ENCODE measurements around the gene SEPHS1. TPM values are rescaled to one million over a fixed set of nuclear protein-coding genes. Genes with fewer than 3 reads are reported as not detected.

Gene SEPHS1
- total and polyA plus RNA-seq, 2 donors (not counting 3 experiments of a cell fraction or from before 2014, with no cell fraction given): 40.6 to 55.4 TPM

GRCh38 chr10:13397052-13397451 is 49.0 kb upstream of the SEPHS1 start:
- Histone ChIP-seq H3K9ac (replicated peaks; ENCODE audit: extremely low read depth, insufficient read depth, low read length) (no peak overlapping the region), H3K27me3 (ENCODE audit: control insufficient read depth in 2 of 2, insufficient read depth in 2 of 2, low read length in 2 of 2) (peaks cover 2 to 12% of the 10 kb centered on the region in 2 experiments), H4K20me1 (replicated peaks; ENCODE audit: control insufficient read depth, extremely low read depth, insufficient read depth, low read length) (no peaks in the 10 kb centered on the region), H2AFZ (ENCODE audit: low read depth, low read length) (no peak overlapping the region), H3K36me3 (ENCODE audit: control insufficient read depth in 2 of 2, extremely low read depth in 1 of 2, insufficient read depth in 2 of 2, low read length in 2 of 2) (no peaks in the 10 kb centered on the region), H3K4me2 (ENCODE audit: insufficient read depth, low read length) (no peak overlapping the region), H3K79me2 (ENCODE audit: control insufficient read depth, insufficient read depth, low read length) (no peaks in the 10 kb centered on the region), H3K9me1 (replicated peaks; ENCODE audit: control insufficient read depth, extremely low read depth, insufficient read depth, low read length) (no peaks in the 10 kb centered on the region), H3K4me3 (replicated peaks in 1 of 3; ENCODE audit: insufficient read depth in 1 of 3, low read depth in 1 of 3, low read length in 3 of 3) (no peak overlapping the region), H3K9me3 (replicated peaks; ENCODE audit: control insufficient read depth, insufficient read depth, low read length) (no peaks in the 10 kb centered on the region), H3K27ac (ENCODE audit: insufficient read depth, low read depth, low read length) (no peak overlapping the region), H3K4me1 (ENCODE audit: control insufficient read depth, extremely low read depth, insufficient read depth, low read length) (no peaks in the 10 kb centered on the region)
- DNase-seq (ENCODE audit: low read depth, low spot score): no peak
- intact Hi-C loops (cut with micrococcal nuclease) (no loop called here), dilution Hi-C loops (cut with MboI; ENCODE audit: extremely low pct_ligation_motif_present, low sequenced_read_pairs) (no loop called here)
- BruUV-seq (replicated peaks): no TSS peak
- POLR2A ChIA-PET: no interaction called here
- no peak for FAIRE-seq
- TF ChIP-seq MAX (IDR thresholded peaks at IDR 0.05; ENCODE audit: insufficient read depth, insufficient read length) (no peak), JUN (IDR thresholded peaks at IDR 0.05; ENCODE audit: borderline replicate concordance, insufficient read depth, insufficient read length, low read depth) (no peak), CTCF (IDR thresholded peaks at IDR 0.05; ENCODE audit: extremely low read depth in 1 of 2, insufficient read depth in 1 of 2, low read depth in 1 of 2, low read length in 2 of 2) (no peak), EZH2 (IDR thresholded peaks at IDR 0.05; ENCODE audit: borderline replicate concordance, low read depth, low read length, severe bottlenecking) (no peak), POLR2A (IDR thresholded peaks at IDR 0.05; ENCODE audit: low read depth, low read length) (no peak), GATA2 (IDR thresholded peaks at IDR 0.05; ENCODE audit: insufficient read depth, insufficient read length, low read depth, low read length) (no peak), FOS (IDR thresholded peaks at IDR 0.05; ENCODE audit: borderline replicate concordance, insufficient read depth, low read length) (no peak), POLR2AphosphoS5 (IDR thresholded peaks at IDR 0.05; ENCODE audit: insufficient read depth, low read depth, low read length) (no peak), MYC (IDR thresholded peaks at IDR 0.05; ENCODE audit: low read depth, low read length) (no peak)
- CTCF ChIA-PET: interaction anchor here (1.0 kb wide), 1 partner anchor 10 kb away, joined by 3 read pairs; no protein-coding TSS in a partner anchor

Data from endothelial cell of umbilical vein (primary cell).